Gastrocnemius medialis (tissue), 4 donors: ENCODE measurements around the gene LENEP. TPM values are rescaled to one million over a fixed set of nuclear protein-coding genes. Genes with fewer than 3 reads are reported as not detected.

Experiments
- ATAC-seq, 2 donors: fragments of 150-250 bp; one replicate each; pipeline ENCODE4 v1.9.1; 2016
- DNase-seq, 2 donors: peaks; one replicate each; pipeline ENCODE4 v3.0.0-alpha.2; 2019
- H3K27ac ChIP-seq, 4 donors: fragments of 200-600 bp; sonication (generic); 1 replicate in 1 of 4; 2 replicates in 3 of 4; pipeline ENCODE4 v1.5.1; 2016 to 2018; ENCODE audit warnings: mild to moderate bottlenecking in 2 of 4, moderate library complexity in 1 of 4
- H3K27me3 ChIP-seq, 3 donors: fragments of 200-600 bp; sonication (generic) in 2 of 3; 1 replicate in 1 of 3; 2 replicates in 2 of 3; pipeline versions ENCODE4 v1.5.1 to v1.6.0; 2016 to 2019; ENCODE audit warnings: mild to moderate bottlenecking in 1 of 3, moderate library complexity in 1 of 3
- H3K36me3 ChIP-seq, 2 donors: fragments of 200-600 bp; sonication (generic) in 1 of 2; one replicate each; pipeline ENCODE4 v1.5.1; 2017 to 2018
- H3K4me1 ChIP-seq, 2 donors: fragments of 200-600 bp; sonication (generic) in 1 of 2; one replicate each; pipeline ENCODE4 v1.5.1; 2016 to 2017; ENCODE audit warnings: mild to moderate bottlenecking in 2 of 2
- H3K4me3 ChIP-seq, 4 donors: fragments of 200-600 bp; sonication (generic) in 3 of 4; 1 replicate in 1 of 4; 2 replicates in 3 of 4; pipeline ENCODE4 v1.5.1; 2016 to 2019; ENCODE audit warnings: mild to moderate bottlenecking in 2 of 4
- H3K9me3 ChIP-seq, 3 donors: fragments of 200-600 bp; sonication (generic) in 2 of 3; 1 replicate in 1 of 3; 2 replicates in 2 of 3; pipeline ENCODE4 v1.5.1; 2016 to 2019
- POLR2A ChIP-seq, 2 donors: fragments of 450-650 bp; IDR thresholded peaks; one replicate each; pipeline ENCODE4 v1.6.1; 2017; ENCODE audit warnings: antibody characterized with exemption in 2 of 2, mild to moderate bottlenecking in 2 of 2, moderate library complexity in 2 of 2
- in situ Hi-C, 4 donors: fragments of 200-750 bp; cut with MboI; loops; one replicate each; pipeline versions ENCODE4 v1.15.0 to v1.8.0; 2017; ENCODE audit warnings: low sequenced_read_pairs in 4 of 4
- intact Hi-C: fragments of 100-400 bp; cut with DNase I; formaldehyde crosslinking; loops from one replicate; pipeline ENCODE4 v1.15.1; 2023; ENCODE audit warnings: low total_unique reads
- total RNA-seq, 4 donors: library from RNA; depleted of rRNA; stranded (reverse); fragments of >200 nt; gene quantifications; one replicate each; pipeline versions ENCODE4 v1.1.0 to v1.2.3, GENCODE V29; 2016
- TF ChIP-seq, protein P1 (sequence below), 5 experiments: fragments of 450-650 bp in 3 of 5; fragments of 200-600 bp in 2 of 5; sonication (generic) in 2 of 5; IDR thresholded peaks in 4 of 5; conservative IDR thresholded peaks in 1 of 5; 1 replicate in 4 of 5; 2 replicates in 1 of 5; pipeline ENCODE4 v1.5.1; 2016 to 2019; ENCODE audit warnings: antibody characterized with exemption in 5 of 5, mild to moderate bottlenecking in 3 of 5, moderate library complexity in 3 of 5

The LENEP gene
- total RNA-seq, 4 donors from 2014 or later = not detected

DNA sequence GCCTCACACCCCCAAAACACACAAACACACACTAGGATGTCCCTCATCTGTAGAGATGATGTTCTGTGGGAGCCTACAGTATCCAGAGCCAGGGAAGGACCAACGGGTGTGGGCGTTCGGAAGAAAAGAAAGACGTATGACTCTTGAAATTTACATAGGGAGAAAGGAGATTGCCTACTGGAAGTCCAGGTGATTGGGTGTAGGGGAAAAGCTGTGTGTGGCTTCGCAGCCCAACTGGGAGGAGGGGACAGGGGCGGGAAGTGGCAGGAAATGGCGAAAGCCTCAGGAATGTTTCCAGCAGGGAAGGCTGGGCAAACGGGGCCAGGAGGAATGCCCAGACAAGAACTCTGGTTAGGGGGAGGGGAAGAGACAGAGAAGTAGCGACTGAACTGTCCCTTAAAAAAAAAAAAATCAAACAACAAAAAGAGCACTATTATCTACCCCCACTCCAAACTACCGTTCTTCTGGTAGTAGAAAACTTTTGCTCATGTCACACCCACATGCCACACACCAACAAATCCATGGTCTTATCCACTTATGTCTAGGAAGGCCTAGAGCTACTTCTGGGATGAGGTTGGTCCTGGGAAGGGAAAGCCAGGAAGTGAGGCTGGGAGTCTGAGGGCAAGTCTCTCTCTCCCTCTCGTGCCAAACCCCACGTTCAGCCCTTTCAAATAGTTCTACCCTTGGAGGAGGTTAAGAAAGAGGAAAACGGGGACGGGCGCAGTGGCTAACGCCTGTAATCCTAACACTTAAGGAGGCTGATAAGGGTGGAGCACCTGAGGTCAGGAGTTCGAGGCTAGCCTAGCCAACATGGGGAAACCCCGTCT lies 20.7 kb upstream of the LENEP start:
- in situ Hi-C loops = loop anchor here in 1 of 4 donors (25.0 kb wide), 1 partner anchor 90 kb away; the partner anchor contains the start of genes ADAM15 and EFNA4
- H3K36me3 ChIP-seq = peaks cover 0 to 8% of the 10 kb centered on the region in 2 donors
- peak overlapping the region; percentile 93 to 96 (median 95) for H3K27ac ChIP-seq
- H3K4me3 ChIP-seq = peak overlapping the region; percentile 64 to 75 (median 74)
- DNase-seq (peak in 1 of 2 donors; percentile 67), ATAC-seq (no peak)
- TF ChIP-seq, protein P1, sequence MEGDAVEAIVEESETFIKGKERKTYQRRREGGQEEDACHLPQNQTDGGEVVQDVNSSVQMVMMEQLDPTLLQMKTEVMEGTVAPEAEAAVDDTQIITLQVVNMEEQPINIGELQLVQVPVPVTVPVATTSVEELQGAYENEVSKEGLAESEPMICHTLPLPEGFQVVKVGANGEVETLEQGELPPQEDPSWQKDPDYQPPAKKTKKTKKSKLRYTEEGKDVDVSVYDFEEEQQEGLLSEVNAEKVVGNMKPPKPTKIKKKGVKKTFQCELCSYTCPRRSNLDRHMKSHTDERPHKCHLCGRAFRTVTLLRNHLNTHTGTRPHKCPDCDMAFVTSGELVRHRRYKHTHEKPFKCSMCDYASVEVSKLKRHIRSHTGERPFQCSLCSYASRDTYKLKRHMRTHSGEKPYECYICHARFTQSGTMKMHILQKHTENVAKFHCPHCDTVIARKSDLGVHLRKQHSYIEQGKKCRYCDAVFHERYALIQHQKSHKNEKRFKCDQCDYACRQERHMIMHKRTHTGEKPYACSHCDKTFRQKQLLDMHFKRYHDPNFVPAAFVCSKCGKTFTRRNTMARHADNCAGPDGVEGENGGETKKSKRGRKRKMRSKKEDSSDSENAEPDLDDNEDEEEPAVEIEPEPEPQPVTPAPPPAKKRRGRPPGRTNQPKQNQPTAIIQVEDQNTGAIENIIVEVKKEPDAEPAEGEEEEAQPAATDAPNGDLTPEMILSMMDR (IDR thresholded peaks at IDR 0.05 in 4 of 5, conservative IDR thresholded peaks at IDR 0.05 in 1 of 5) = no peak
- peak in 1 of 2 donors; percentile 34 for TF ChIP-seq POLR2A (IDR thresholded peaks at IDR 0.05)
- peaks cover 52 to 54% of the 10 kb centered on the region in 2 donors for H3K4me1 ChIP-seq
- intact Hi-C loops = loop anchor here (5.0 kb wide), 2 partner anchors 80 to 115 kb away; partner anchors contain the start of gene ADAM15
- no peaks in the 10 kb centered on the region for H3K27me3 ChIP-seq
- no peaks in the 10 kb centered on the region for H3K9me3 ChIP-seq

GRCh38 chr1:154973344-154974101 lies 19.9 kb upstream of the LENEP start:
- no peaks in the 10 kb centered on the region for H3K9me3 ChIP-seq
- intact Hi-C loops (loop anchor here (1.0 to 5.0 kb wide), 4 partner anchors 10 to 114 kb away; partner anchors contain the start of genes ADAM15 and FLAD1), in situ Hi-C loops (loop anchor here in 1 of 4 donors (25.0 kb wide), 1 partner anchor 89 kb away; the partner anchor contains the start of genes ADAM15 and EFNA4)
- TF ChIP-seq, protein P1 (IDR thresholded peaks at IDR 0.05 in 4 of 5, conservative IDR thresholded peaks at IDR 0.05 in 1 of 5) = no peak
- peak in 1 of 2 donors; percentile 64 for TF ChIP-seq POLR2A (IDR thresholded peaks at IDR 0.05)
- peak overlapping the region; percentile 64 to 75 (median 74) for H3K4me3 ChIP-seq
- peak; percentile 46 to 54 for ATAC-seq
- H3K4me1 ChIP-seq = peaks cover 52 to 54% of the 10 kb centered on the region in 2 donors
- H3K27me3 ChIP-seq = no peaks in the 10 kb centered on the region
- DNase-seq = peak; percentile 92 to 95
- H3K36me3 ChIP-seq = no peaks in the 10 kb centered on the region
- H3K27ac ChIP-seq = peak overlapping the region; percentile 93 to 96 (median 95)

DNA sequence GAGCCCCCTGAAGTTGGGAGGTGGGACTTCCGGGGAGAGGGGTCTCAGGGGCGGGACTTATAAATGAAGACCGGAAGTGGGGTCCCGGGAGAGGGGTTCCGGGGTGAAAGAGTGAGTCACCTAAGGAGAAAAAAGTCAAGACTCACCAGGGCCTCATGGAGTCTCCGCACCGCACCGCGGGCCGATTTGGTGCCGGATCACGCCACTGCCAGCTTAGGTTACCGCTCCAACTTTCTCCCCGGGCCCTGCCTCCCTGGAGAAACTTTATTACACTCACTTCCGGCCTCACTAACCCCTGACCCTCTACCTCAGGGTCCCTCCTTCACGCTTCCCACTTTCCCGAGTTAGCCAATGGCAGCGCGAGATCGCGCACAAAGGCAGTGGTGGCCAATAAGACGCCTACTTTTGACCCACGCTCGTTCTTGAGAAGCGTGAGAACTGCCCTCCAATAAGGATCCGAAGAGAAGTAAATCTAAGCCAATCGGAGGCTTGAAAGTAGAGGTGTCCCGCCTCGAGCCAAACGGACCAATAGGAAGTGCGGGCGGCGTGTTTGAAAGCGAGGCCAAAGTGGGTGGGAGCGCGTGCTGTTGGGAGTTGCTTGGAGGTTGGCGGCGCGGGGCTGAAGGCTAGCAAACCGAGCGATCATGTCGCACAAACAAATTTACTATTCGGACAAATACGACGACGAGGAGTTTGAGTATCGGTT lies 19.1 kb upstream of the LENEP start, which contains the start of gene CKS1B:
Gene CKS1B, plus strand, starts transcription at position 580 of the 706 bp plus-strand sequence. Its CDS starts 65 bp downstream, at position 645.
- Histone ChIP-seq H3K4me1 (peaks cover 49 to 54% of the 10 kb centered on the region in 2 donors), H3K4me3 (peak within 1 kb of the TSS; percentile 67 to 75 (median 74)), H3K27me3 (no peaks in the 10 kb centered on the region), H3K9me3 (no peaks in the 10 kb centered on the region), H3K27ac (peak within 1 kb of the TSS; percentile 93 to 96 (median 95)), H3K36me3 (no peaks in the 10 kb centered on the region)
- DNase-seq (peak; percentile 97 to 99), ATAC-seq (peak; percentile 83)
- intact Hi-C loops = loop anchor here (1.0 to 5.0 kb wide), 4 partner anchors 9 to 113 kb away; partner anchors contain the start of genes ADAM15 and FLAD1
- in situ Hi-C loops = loop anchor here in 1 of 4 donors (25.0 kb wide), 1 partner anchor 88 kb away; the partner anchor contains the start of genes ADAM15 and EFNA4
- TF ChIP-seq, protein P1 (IDR thresholded peaks at IDR 0.05 in 4 of 5, conservative IDR thresholded peaks at IDR 0.05 in 1 of 5) = no peak
- peak; percentile 72 to 73 for TF ChIP-seq POLR2A (IDR thresholded peaks at IDR 0.05)
